ENCODE measurements around the gene ARHGAP23.

The ARHGAP23 gene

DNA sequence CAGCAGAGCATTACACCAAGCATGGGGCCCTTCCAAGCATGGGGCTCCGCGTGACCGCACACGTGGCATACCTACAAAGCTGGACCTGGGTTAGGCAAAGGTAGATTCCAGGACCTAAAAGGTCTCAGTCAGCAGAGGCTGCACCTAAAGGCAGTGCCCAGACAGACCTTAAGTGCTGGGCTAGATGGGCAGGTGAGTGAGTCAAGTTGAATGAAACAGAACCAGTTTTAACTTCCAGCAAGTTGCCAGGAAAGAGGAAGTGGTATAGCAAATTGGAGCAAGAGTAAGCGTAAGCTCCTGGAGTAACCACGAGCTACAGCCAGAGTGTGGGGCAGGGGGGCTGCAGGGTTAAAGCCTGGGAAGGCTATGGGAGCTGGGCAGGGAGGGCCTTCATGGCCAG, 128.0 kb downstream of the ARHGAP23 start:
- DNase-seq, result no peak

DNA sequence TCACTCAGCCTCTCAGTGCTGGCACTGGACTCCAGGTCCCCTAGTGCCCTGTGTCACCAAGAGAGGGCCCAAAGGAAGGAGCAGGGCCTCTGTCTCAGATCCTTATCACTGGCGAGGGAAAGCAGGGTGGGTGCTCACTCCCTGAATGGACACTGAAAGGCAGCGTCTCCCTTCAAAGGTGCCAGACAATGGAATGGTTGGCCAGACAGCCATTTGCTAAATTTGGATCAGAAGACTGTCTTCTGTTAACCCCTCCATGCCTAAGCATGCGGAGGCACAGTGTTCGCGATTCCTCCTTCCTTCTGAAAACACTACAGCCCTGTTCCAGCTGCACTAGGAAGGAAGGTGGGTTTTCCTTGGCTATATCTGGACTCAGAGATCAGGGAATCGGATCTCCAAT, 129.1 kb downstream of the ARHGAP23 start:
- DNase-seq, result no peak

DNA sequence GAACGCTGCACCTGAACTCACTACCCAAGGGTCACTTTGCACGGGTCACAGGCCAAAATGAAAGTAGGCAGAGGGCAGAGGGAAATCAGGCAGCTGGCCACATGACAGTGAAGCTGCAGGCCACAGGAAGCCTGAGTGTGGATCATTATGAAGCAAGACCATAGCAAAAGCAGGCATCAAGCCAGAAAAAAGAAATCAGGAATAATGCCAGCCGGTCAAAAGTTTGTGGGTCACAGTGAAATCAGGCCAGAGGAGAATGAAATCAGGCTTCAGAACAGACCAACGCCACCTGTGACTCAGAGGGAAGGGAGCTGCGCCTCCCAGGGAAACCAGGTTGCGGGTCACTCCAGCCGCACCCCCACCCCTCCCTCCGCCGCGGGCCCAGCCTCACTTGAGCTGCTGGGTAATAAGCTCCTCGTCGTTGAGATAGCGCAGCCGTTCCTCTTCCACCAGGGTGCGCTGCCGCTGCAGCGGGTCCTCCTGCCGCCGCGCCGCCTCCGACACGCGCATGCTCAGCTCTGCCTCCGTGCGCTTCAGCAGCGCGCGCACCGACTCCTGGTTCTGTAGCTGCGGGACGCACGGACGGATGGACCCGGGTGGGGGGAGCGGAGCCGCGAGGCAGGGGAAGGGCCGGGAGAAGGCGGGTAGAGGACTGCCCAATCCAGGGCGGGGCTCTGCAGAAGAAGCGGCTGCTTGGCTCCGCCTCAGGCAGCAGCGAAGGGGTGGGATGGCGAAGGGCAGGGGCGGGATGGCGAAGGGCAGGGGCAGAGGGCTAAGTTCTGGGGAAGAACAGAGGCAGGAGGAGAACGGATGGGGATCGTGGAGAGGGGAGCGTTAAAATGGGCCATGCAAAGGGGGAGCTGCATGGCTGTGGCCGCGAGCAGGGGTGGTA, 129.8 kb downstream of the ARHGAP23 start:
- DNase-seq, result peak; percentile 93

DNA sequence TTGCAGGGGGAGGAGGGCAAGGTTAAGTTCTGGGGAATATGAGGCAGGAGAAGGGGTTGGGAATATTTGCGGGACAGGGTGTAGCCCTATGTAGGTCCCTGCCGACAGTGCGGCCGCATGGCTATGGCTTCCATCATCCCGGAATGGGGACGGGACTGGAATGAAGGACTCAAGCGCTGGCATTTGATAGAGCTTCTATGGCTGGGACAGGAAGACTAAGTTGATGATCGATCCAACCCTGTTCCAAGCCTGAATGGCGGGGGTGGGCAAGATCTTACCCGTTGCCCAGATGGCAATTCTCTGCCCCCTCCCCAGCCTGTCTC, 130.4 kb downstream of the ARHGAP23 start:
- DNase-seq, result no peak

DNA sequence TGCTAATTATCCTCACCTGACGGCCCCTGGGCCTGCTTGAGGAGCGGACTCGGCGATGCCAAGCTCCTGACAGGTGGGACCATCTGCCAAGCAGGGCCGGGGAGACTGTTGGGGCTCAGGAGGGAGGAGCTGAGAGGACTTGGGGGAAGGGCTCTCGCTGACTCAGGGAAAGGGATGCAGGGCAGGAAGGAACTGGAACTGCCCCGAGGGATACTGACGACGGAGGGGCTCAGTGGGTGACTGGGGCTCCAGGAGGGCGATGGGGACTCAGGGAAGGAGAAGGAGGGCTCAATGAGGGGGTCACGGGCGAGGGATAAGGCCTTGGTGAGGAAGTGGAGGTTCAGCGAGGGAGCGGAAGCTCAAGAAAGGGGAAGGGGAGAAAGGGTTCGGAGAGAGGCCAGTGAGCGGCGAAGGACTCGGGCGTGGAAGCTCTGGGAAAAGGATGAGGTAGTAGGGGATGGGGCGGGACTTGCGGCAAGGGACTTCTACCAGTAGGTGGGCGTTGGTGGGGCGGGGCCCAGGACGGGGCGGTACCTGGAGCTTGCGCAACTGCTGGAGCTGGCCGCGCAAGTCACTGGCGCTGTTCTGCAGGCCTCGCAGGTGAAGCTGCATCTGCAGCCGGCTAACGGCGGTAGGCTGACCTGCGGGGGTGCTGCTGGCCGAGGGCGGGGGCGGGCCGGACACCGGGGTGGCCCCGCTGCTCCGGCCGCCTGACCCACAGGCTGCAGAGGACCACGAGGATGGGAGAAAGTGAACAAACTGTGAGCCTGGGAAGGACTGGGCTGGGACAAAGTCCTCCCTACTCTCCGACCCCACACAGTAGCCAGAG, 131.0 kb downstream of the ARHGAP23 start:
- DNase-seq, result peak; percentile 85

DNA sequence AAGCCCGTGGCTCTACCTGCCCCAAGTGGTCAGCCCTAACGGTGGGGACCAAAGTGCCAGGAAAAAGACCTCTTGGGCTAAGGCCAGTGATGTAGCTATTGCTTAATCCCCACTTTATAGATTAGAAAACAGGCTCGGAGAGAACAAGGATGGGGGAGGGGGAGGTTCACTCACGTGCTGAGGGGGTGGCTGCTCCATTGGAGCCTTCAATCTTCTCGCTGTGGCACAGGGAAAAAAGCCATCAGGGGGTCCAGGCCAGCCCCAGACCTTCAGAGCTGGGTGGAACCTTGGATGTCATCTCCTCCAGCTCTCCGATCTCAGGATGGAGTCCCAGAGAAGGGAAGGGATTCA, 131.6 kb downstream of the ARHGAP23 start:
- DNase-seq, result no peak

DNA sequence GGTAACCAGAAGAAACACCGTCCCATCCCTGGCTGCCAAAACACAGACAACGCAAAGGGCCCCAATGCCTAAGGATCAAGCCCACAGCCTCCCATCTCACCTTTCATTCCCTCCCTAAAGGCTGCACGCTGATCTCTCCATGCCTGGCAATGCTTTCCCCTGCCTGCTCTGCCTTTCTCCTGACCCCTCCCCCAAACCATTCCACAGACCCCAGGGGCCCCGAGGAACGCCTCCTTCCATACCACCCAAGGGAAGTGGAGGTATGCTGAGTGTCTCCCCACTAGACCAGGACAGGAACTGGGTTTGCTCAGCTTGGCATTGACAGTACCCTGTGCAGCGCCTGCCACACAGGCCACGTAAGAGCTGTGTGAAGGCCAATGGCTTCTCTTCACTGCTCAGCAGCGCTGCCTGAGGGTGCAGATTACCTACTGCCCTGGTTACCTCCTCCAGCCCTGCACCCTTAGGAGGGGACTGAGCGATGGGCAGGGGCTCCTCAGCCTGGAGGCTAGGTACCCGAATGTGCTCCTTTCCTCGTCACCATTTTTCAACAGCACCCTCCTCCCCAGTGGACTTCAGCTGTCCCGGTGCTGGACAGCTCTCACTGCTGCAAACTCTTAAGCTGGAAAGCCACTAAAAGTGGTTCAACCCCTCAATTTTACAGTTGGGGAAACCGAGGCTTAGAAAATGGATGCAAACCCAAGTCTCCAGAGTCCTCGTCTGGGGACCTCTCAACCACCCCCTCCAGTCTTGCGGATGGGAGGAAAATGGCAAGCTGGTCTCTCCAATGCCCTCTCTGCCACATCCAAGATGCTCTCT, 132.4 kb downstream of the ARHGAP23 start:
- DNase-seq, result no peak

DNA sequence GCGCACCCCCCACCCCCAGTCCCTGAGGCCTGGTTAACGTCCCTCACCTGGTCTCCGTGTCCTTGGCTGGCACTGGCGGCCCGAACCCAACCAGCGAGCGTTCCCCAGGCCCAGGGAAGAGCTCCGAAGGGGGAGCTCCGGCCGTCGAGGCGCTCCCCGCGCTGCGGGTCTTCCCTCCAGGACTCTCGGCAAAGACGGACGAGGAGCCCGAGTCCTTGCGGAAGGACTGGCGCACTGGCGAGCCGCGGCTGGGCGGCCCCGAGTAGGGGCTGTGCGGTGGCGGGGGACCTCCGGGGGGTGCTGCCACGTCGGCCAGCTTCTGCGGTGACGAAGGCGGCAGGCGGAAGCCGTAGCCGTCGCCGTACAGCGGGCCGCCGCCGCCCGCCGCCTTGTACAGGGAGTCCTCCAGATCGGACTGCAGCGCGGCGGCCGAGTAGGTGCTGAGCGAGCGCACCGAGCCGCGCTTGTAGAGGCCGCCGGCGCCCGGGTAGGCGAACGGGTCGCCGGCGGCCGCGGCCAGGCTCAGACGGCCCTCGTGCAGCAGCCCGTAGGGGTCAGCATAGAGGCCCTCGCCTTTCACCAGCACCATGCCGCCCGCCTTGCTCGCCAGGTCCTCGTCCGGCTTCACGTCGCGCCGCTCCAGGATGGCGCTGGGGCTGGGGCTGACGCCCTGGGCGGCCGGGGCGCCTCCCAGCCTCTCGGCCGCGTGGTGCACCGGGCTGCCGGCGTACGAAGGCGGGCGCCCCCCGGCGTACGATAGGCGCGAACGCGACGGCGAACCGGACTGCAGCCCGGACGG, 133.4 kb downstream of the ARHGAP23 start:
- no peak for DNase-seq

All from NCI-H2029 (cell line).